ENCODE measurements around the gene GIMAP8. TPM values are rescaled to one million over a fixed set of nuclear protein-coding genes. Genes with fewer than 3 reads are reported as not detected.

The GIMAP8 gene
- total and polyA plus RNA-seq, 11 donors, result 11.3 to 36.0 (median 14.9) TPM

DNA sequence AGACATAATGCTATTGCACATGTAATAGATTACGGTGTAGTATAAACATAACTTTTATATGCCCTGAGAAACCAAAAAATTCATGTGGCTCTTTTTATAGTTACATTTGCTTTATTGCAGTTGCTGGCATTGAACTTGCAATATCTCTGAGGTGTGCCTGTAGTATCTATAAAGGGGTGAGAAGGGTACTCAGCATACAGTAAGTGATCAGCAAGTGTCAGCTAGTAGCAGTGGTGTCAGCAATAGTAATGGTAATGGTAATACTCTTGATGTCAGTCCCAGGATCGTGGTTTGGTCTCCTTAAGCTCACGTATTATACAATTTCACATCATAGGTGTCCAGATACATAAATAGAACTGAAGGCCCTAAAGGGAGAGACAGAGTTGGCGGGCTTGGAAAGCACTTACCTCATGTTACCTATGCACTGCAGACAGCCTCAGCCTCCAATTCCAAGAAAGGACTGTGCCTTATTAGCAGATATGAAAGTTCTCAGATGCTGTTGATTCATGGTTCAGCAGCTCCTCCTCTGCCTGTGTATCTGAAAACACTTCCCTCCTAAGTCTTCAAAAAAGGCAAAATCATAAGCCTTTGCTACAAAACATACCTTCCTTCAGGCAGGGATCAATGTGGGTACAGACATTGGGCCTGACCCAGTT lies 57.6 kb downstream of the GIMAP8 start:
- intact Hi-C loops (cut with DNase I), result no loop called here
- no peaks in the 10 kb centered on the region for H3K27me3 ChIP-seq
- TF ChIP-seq CTCF (IDR thresholded peaks at IDR 0.05) (no peak), POLR2A (IDR thresholded peaks at IDR 0.05) (no peak)
- no peak overlapping the region for H3K27ac ChIP-seq
- WGBS, 4 donors, result 88 to 93% (median 91%) methylated on average over 4 of the region's 4 CpGs
- H3K4me3 ChIP-seq, result no peak overlapping the region
- no peaks in the 10 kb centered on the region for H3K36me3 ChIP-seq
- peaks cover 0 to 29% (median 6%) of the 10 kb centered on the region in 12 donors for H3K4me1 ChIP-seq
- ATAC-seq, result no peak
- H3K9me3 ChIP-seq, result peaks cover 0 to 3% (median 0%) of the 10 kb centered on the region in 12 donors
- no peak for DNase-seq

DNA sequence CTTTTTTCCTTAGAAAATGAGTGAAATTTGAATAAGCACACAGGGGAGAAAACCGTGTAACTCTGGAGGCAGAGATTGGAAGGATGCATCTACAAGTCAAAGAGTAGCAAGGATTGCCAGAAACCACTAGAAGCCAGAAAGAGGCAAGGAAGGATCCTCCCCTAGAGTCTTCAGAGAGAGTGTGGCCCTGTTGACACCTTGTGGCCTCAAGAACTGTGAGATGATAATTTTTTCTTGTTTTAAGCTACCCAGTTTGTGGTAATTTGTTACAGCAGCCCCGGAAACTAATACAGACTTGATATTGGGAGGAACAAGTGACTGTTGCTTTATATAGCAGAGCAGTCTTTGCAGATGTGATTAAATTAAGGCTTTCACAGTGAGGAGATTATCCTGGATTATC lies 60.6 kb downstream of the GIMAP8 start:
- Histone ChIP-seq H3K4me1 (peaks cover 0 to 12% (median 2%) of the 10 kb centered on the region in 12 donors), H3K4me3 (no peak overlapping the region), H3K27me3 (no peaks in the 10 kb centered on the region), H3K9me3 (peaks cover 0 to 3% (median 0%) of the 10 kb centered on the region in 12 donors), H3K27ac (no peak overlapping the region), H3K36me3 (no peaks in the 10 kb centered on the region)
- intact Hi-C loops (cut with DNase I), result loop anchor here in 3 of 10 donors (5.0 kb wide), 2 partner anchors 44 to 59 kb away; partner anchors contain the start of gene GIMAP8 (in 2 of the 3)
- ATAC-seq (no peak), DNase-seq (no peak)
- 76 to 86% (median 79%) methylated on average over 2 of the region's 2 CpGs for WGBS, 4 donors
- TF ChIP-seq CTCF (IDR thresholded peaks at IDR 0.05), result no peak
- TF ChIP-seq POLR2A (IDR thresholded peaks at IDR 0.05), result no peak

DNA sequence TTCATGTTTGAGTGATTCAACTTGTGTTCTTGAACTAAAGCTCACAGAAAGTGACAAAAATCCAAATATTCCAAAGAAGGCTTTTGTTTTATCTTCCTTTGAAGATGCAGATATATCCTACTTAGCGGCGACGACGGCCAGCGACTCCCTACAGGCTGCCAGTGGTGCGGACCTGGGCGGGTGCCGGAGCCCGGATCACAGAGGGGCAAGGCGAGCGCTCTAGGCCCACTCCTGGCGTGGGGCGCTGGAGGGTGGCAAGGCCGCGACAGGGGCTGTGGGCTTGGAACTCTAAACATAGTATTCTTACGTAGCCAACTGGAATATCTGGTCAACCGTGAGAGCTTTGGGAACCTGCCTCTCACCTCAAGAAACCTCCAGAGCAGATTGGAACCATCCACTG lies 63.3 kb downstream of the GIMAP8 start:
- intact Hi-C loops (cut with DNase I), result loop anchor here in 4 of 10 donors (2.0 to 5.0 kb wide), 5 partner anchors 46 to 241 kb away; partner anchors contain the start of gene GIMAP8 (in 3 of the 4)
- no peak for ATAC-seq
- TF ChIP-seq CTCF (IDR thresholded peaks at IDR 0.05), result no peak
- no peak for TF ChIP-seq POLR2A (IDR thresholded peaks at IDR 0.05)
- Histone ChIP-seq H3K27ac (peak overlapping the region; percentile 66 to 92 (median 85)), H3K4me1 (peaks cover 0 to 21% (median 2%) of the 10 kb centered on the region in 12 donors), H3K9me3 (peaks cover 0 to 3% (median 0%) of the 10 kb centered on the region in 12 donors), H3K27me3 (no peaks in the 10 kb centered on the region), H3K4me3 (peak overlapping the region in 10 of 12 donors; percentile 49 to 69 (median 62)), H3K36me3 (no peaks in the 10 kb centered on the region)
- 93 to 95% (median 94%) methylated on average over 17 of the region's 17 CpGs for WGBS, 4 donors
- no peak for DNase-seq

GRCh38 chr7:150514748-150515222 lies 64.4 kb downstream of the GIMAP8 start, which contains the start of gene GIMAP7:
TSS of gene GIMAP7 (plus strand) at chr7:150514872. CDS start at chr7:150519975, 5,103 bp downstream.
- Histone ChIP-seq H3K4me1 (peaks cover 0 to 21% (median 2%) of the 10 kb centered on the region in 12 donors), H3K27me3 (no peaks in the 10 kb centered on the region), H3K9me3 (peaks cover 0 to 3% (median 0%) of the 10 kb centered on the region in 12 donors), H3K27ac (peak within 1 kb of the TSS; percentile 66 to 92 (median 85)), H3K4me3 (peak within 1 kb of the TSS; percentile 24 to 69 (median 60)), H3K36me3 (peaks cover 0 to 4% (median 0%) of the 10 kb centered on the region in 9 donors)
- ATAC-seq (peak; percentile 75 to 87 (median 78)), DNase-seq (peak in 3 of 5 donors; percentile 34 to 38 (median 35))
- TF ChIP-seq CTCF (IDR thresholded peaks at IDR 0.05) (no peak), POLR2A (IDR thresholded peaks at IDR 0.05) (peak in 1 of 2 donors; percentile 68)
- 47 to 59% (median 52%) methylated on average over 3 of the region's 3 CpGs for WGBS, 4 donors
- intact Hi-C loops (cut with DNase I), result loop anchor here in 7 of 10 donors (2.0 to 5.0 kb wide), 11 partner anchors 32 to 240 kb away; partner anchors contain the start of genes GIMAP8 (in 5 of the 7), GIMAP6 (in 3 of the 7), GIMAP4 (in 1 of the 7) and GIMAP5 (in 1 of the 7)

All from heart left ventricle (tissue), 16 donors.